GM23248 (cell line): ENCODE measurements around the gene PIBF1. TPM values are rescaled to one million over a fixed set of nuclear protein-coding genes. Genes with fewer than 3 reads are reported as not detected.
"Not testable (repeated sequence)": the region's sequence is repeated elsewhere in the genome, so short reads cannot be mapped to it uniquely, and the experiment has no call there.

ENCODE experiments used
- DNase-seq: peaks from one replicate; pipeline ENCODE4 v3.0.0-alpha.2; 2015
- H2AFZ ChIP-seq: fragments of 200-600 bp; sonication (generic); 2 replicates; pipeline ENCODE4 v1.6.1; 2016; ENCODE audit warnings: antibody characterized with exemption
- H3F3A ChIP-seq: fragments of 200-600 bp; sonication (generic); 2 replicates; pipeline ENCODE4 v1.6.1; 2016; ENCODE audit warnings: mild to moderate bottlenecking, antibody characterized with exemption, mixed run types; ENCODE audit not compliant: insufficient read depth
- H3K27ac ChIP-seq: fragments of 200-600 bp; sonication (generic); 2 replicates; pipeline ENCODE4 v1.5.1; 2016; ENCODE audit warnings: mild to moderate bottlenecking
- H3K27me3 ChIP-seq: fragments of 200-600 bp; sonication (generic); replicated peaks from 2 replicates; pipeline ENCODE4 v1.6.1; 2016; ENCODE audit warnings: mild to moderate bottlenecking; ENCODE audit not compliant: insufficient read depth
- H3K36me3 ChIP-seq: fragments of 200-600 bp; sonication (generic); 2 replicates; pipeline ENCODE4 v1.6.1; 2016; ENCODE audit warnings: low read depth, mild to moderate bottlenecking
- H3K4me1 ChIP-seq: fragments of 200-600 bp; sonication (generic); 2 replicates; pipeline ENCODE4 v1.6.1; 2016; ENCODE audit warnings: mild to moderate bottlenecking; ENCODE audit not compliant: insufficient read depth
- H3K4me2 ChIP-seq: fragments of 200-600 bp; sonication (generic); one replicate; pipeline ENCODE4 v1.6.1; 2016; ENCODE audit warnings: mild to moderate bottlenecking; ENCODE audit not compliant: unreplicated experiment
- H3K4me3 ChIP-seq: fragments of 200-600 bp; sonication (generic); 2 replicates; pipeline ENCODE4 v1.5.1; 2016; ENCODE audit warnings: mild to moderate bottlenecking
- H3K79me2 ChIP-seq: fragments of 200-600 bp; sonication (generic); 2 replicates; pipeline ENCODE4 v1.6.1; 2016; ENCODE audit warnings: mild to moderate bottlenecking; ENCODE audit not compliant: insufficient read depth
- H3K9ac ChIP-seq: fragments of 200-600 bp; sonication (generic); 2 replicates; pipeline ENCODE4 v1.6.1; 2016; ENCODE audit warnings: mild to moderate bottlenecking
- H3K9me2 ChIP-seq: fragments of 200-600 bp; sonication (generic); 2 replicates; pipeline ENCODE4 v1.6.1; 2016; ENCODE audit warnings: mixed run types, mild to moderate bottlenecking, moderate library complexity; ENCODE audit not compliant: insufficient read depth
- H3K9me3 ChIP-seq: fragments of 200-600 bp; sonication (generic); one replicate; pipeline ENCODE4 v1.6.1; 2017; ENCODE audit warnings: low read depth
- H4K20me1 ChIP-seq: fragments of 200-600 bp; sonication (generic); 2 replicates; pipeline ENCODE4 v1.6.0; 2016; ENCODE audit not compliant: insufficient read depth
- EZH2 ChIP-seq: fragments of 200-600 bp; sonication (generic); IDR thresholded peaks from 2 replicates; pipeline ENCODE4 v1.6.1; 2018; ENCODE audit warnings: antibody characterized with exemption, mild to moderate bottlenecking; ENCODE audit not compliant: insufficient read depth, poor library complexity, severe bottlenecking
- EZH2phosphoT487 ChIP-seq: fragments of 200-600 bp; sonication (generic); IDR thresholded peaks from 2 replicates; pipeline ENCODE4 v1.6.1; 2018; ENCODE audit warnings: antibody characterized with exemption, moderate library complexity, mild to moderate bottlenecking, low read depth; ENCODE audit not compliant: insufficient read depth
- WGBS, 2 experiments: methylation state at CpG; one replicate each; pipeline ENCODE4 v1.1.6; 2015 to 2017; ENCODE audit warnings: low lambda C conversion rate in 2 of 2, low coverage in 1 of 2; ENCODE audit errors: missing lambda C conversion rate in 2 of 2; 5-methylcytosine and 5-hydroxymethylcytosine counted together
- in situ Hi-C: fragments of 300-500 bp; cut with MboI; formaldehyde crosslinking; loops from 2 replicates; pipeline ENCODE4 v1.15.0; 2020
- polyA plus RNA-seq: library from polyadenylated mRNA; unstranded; fragments of >200 nt; fragmentation: Nextera tagmentation; extraction: Ambion mirVana; gene quantifications from 2 replicates; pipeline ENCODE4 v1.2.1, GENCODE V29; 2016
- total RNA-seq: library from RNA; depleted of rRNA; stranded (reverse); fragments of >200 nt; shearing (Covaris generic); gene quantifications from 2 replicates; pipeline ENCODE4 v1.2.3, GENCODE V29; 2014

The PIBF1 gene
- total and polyA plus RNA-seq, 2 experiments from 2014 or later = 15.2 to 17.0 TPM

DNA sequence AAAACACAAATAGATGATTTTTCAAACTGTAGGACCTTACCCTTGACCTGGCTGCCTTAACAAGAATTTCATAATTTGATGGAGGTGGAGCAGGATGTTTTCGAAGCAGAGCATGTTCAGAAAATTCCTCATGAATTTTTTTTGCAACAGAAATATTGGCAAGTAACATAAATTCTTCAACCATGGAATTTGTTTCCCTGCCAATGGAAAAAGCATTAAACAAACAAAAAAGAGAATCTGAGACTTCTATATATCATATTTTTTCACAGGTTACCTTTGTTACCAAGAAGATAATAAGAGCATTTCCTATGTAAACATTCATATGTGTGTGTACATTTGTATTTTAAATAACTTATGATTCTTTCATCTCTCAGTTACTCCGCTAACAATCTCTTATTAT is 18.5 kb upstream of the PIBF1 start:
- peak; percentile 8 for DNase-seq
- H3K27ac ChIP-seq = no peak overlapping the region
- H4K20me1 ChIP-seq = no peaks in the 10 kb centered on the region
- WGBS, 2 experiments = 54 to 59% methylated on average over 2 of the region's 2 CpGs
- no peaks in the 10 kb centered on the region for H3K9me3 ChIP-seq
- H3K79me2 ChIP-seq = peaks cover 21% of the 10 kb centered on the region
- no peaks in the 10 kb centered on the region for H3K9me2 ChIP-seq
- no peak overlapping the region for H3K9ac ChIP-seq
- H3K36me3 ChIP-seq = peaks cover 99% of the 10 kb centered on the region
- H3K4me3 ChIP-seq = no peak overlapping the region
- no peak overlapping the region for H2AFZ ChIP-seq
- in situ Hi-C loops = no loop called here
- H3K4me1 ChIP-seq = no peaks in the 10 kb centered on the region
- H3K4me2 ChIP-seq = no peak overlapping the region
- no peaks in the 10 kb centered on the region for H3K27me3 ChIP-seq
- TF ChIP-seq EZH2phosphoT487 (no peak), EZH2 (no peak)
- peaks cover 22% of the 10 kb centered on the region; the same call in 1 of the 2 replicates for H3F3A ChIP-seq

DNA sequence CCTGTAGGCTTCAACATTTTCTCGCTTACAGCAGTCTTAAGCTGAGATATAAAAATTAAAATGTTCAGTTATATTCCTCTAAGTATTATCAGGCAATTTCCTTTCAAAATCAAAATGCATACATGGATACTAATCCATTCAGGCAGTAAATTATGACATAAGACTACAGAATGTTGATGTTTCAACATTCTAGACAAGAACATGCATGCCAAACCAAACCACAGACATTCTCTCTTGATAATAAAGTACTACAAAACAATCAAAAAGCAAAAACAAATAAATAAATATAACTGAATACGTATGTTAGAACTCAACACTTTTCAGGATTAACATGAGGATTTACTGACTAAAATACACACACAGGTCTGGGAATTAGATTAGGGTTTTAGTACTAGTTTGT is 7.9 kb upstream of the PIBF1 start:
- Histone ChIP-seq H3K9me3 (no peaks in the 10 kb centered on the region), H3K9me2 (no peaks in the 10 kb centered on the region), H2AFZ (no peak overlapping the region), H3F3A (peaks cover 6% of the 10 kb centered on the region; the same call in 1 of the 2 replicates), H3K4me3 (no peak overlapping the region), H3K9ac (no peak overlapping the region), H3K79me2 (peaks cover 49% of the 10 kb centered on the region), H4K20me1 (no peaks in the 10 kb centered on the region), H3K4me1 (no peaks in the 10 kb centered on the region; the same call in 1 of the 2 replicates), H3K36me3 (peaks cover 94% of the 10 kb centered on the region), H3K4me2 (no peak overlapping the region), H3K27ac (no peak overlapping the region), H3K27me3 (no peaks in the 10 kb centered on the region)
- TF ChIP-seq EZH2phosphoT487 (no peak), EZH2 (no peak)
- in situ Hi-C loops = no loop called here
- DNase-seq = peak; percentile 4
- 77 to 84% methylated on average over 2 of the region's 2 CpGs for WGBS, 2 experiments

DNA sequence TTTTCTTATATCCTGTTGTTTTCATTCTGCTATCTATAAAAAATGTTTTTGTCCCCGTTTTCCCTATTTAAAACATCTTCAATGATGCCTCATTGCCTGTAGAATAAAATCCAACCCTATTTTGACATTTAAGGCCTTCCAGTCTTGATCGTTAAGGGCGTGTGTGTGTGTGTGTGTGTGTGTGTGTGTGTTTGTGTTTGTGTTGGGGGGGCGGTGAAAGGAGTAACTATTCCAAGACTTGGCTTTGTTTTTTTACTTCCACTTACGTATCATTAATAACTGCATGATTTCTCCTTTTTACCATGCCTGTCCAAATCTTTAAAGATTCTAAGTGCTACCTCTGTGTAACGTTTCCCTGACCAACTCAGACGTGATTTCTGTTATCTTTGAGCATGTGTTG is 784 bp downstream of the PIBF1 start:
- Histone ChIP-seq H3K9ac (peak overlapping the region; percentile 93), H3K36me3 (peaks cover 9% of the 10 kb centered on the region), H3K9me2 (no peaks in the 10 kb centered on the region), H3K27ac (peak overlapping the region; percentile 76), H3K79me2 (peaks cover 96% of the 10 kb centered on the region), H3F3A (no peaks in the 10 kb centered on the region; the same call in none of the 2 replicates), H3K4me2 (peak overlapping the region; percentile 84), H4K20me1 (no peaks in the 10 kb centered on the region), H3K4me1 (peaks cover 16% of the 10 kb centered on the region), H3K27me3 (no peaks in the 10 kb centered on the region), H3K4me3 (peak overlapping the region; percentile 100), H2AFZ (peak overlapping the region; percentile 98), H3K9me3 (no peaks in the 10 kb centered on the region)
- DNase-seq = peak; percentile 45
- in situ Hi-C loops = no loop called here
- 2% methylated on average over 7 of the region's 7 CpGs for WGBS, 2 experiments
- no peak for TF ChIP-seq EZH2
- TF ChIP-seq EZH2phosphoT487 = no peak

DNA sequence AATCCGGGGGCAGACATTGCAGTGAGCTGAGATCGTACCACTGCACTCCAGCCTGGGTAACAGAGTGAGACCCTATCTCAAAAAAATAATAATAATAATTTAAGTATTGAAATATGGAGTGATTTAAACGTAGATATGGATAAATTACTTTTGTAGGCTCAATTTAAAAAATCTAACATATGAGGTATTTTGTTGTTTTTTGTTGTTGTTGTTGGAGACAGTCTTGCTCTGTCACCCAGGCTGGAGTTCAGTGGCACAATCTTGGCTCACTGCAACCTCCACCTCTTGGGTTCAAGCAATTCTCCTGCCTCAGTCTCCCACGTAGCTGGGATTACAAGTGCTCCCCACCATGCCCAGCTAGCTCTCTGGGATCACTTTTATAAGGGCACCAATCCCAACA is 2.7 kb downstream of the PIBF1 start:
- H3K9ac ChIP-seq, H3K4me3 ChIP-seq, DNase-seq, H3K27me3 ChIP-seq, H3K9me3 ChIP-seq, H3K27ac ChIP-seq, H3K9me2 ChIP-seq, H3F3A ChIP-seq, H2AFZ ChIP-seq, in situ Hi-C loops, H3K36me3 ChIP-seq, H3K4me2 ChIP-seq, H4K20me1 ChIP-seq: not testable (repeated sequence)
- H3K4me1 ChIP-seq = peaks cover 16% of the 10 kb centered on the region
- H3K79me2 ChIP-seq = peaks cover 96% of the 10 kb centered on the region
- 98 to 100% methylated on average over 4 of the region's 4 CpGs for WGBS, 2 experiments

DNA sequence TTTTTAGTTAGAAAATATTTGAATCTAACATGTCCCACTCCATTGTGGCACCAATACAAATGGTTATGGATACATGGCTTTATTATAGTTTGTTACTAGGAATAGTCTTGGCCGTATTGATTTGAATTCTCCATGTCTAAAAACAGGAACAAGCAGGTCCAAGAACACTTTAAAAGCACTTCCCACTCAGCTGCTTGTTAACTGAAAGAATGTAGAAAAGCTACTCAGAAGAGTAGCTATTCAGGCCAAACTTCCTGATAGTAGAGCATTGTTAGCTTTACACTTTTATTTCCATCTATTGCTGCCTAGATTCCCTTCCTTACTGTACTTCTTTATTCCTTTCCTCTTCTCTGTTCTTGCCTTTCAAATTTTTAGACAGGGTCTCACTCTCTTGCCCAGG is 6.9 kb downstream of the PIBF1 start:
- in situ Hi-C loops = no loop called here
- Histone ChIP-seq H3K36me3 (peaks cover 23% of the 10 kb centered on the region), H4K20me1 (no peaks in the 10 kb centered on the region), H3K9me2 (no peaks in the 10 kb centered on the region), H3K9me3 (no peaks in the 10 kb centered on the region), H2AFZ (no peak overlapping the region), H3K9ac (no peak overlapping the region), H3K27me3 (no peaks in the 10 kb centered on the region), H3K79me2 (peaks cover 91% of the 10 kb centered on the region), H3K27ac (no peak overlapping the region), H3K4me3 (no peak overlapping the region), H3K4me1 (peaks cover 1% of the 10 kb centered on the region), H3K4me2 (no peak overlapping the region), H3F3A (no peaks in the 10 kb centered on the region)
- no peak for DNase-seq
- 97 to 100% methylated on average over 1 of the region's 1 CpG for WGBS, 2 experiments
- TF ChIP-seq EZH2phosphoT487 (no peak), EZH2 (no peak)
